GM12878 (cell line): ENCODE data around the gene RUNDC3A. TPM values are rescaled to one million over a fixed set of nuclear protein-coding genes. Genes with fewer than 3 reads are reported as not detected.

ENCODE experiments used
- ATAC-seq: fragments of 200-7000 bp; cut with Tn5 transposase; 3 replicates; pipeline ENCODE4 v1.9.1; 2020; ENCODE audit warnings: mild to moderate bottlenecking, moderate library complexity
- BruUV-seq: library from RNA; stranded (reverse); fragments of 400-500 nt; replicated peaks from 2 replicates; lab custom pipeline; 2021; lab: Mats Ljungman, UMichigan
- CTCF ChIA-PET: fragments of 300-600 bp; sonication (Branson Sonifier 250); formaldehyde crosslinking; extraction: SDS; loops from one replicate; lab custom pipeline; 2021; ENCODE audit warnings: inconsistent platforms; lab: Yijun Ruan, JAX
- POLR2A ChIA-PET: fragments of 350-600 bp; formaldehyde crosslinking; extraction: SDS; loops from one replicate; lab custom pipeline; 2021; ENCODE audit warnings: inconsistent platforms; lab: Charles Lee
- RAD21 ChIA-PET: fragments of 300-600 bp; sonication (Branson Sonifier 250); formaldehyde crosslinking; loops from one replicate; lab custom pipeline; 2023; ENCODE audit warnings: antibody characterized with exemption; ENCODE audit not compliant: unreplicated experiment; lab: Charles Lee
- SMC1A ChIA-PET: fragments of 300-600 bp; sonication (Branson Sonifier 250); formaldehyde crosslinking; loops from one replicate; lab custom pipeline; 2023; ENCODE audit not compliant: unreplicated experiment, uncharacterized antibody; lab: Charles Lee
- DNase-seq: peaks from one replicate; pipeline ENCODE4 v3.0.0-alpha.2; 2011; ENCODE audit warnings: low read depth, low spot score
- FAIRE-seq: peaks from 3 replicates; lab custom pipeline; 2011; peaks lifted over from hg19 to GRCh38; lab: Jason Lieb, UNC
- H2AFZ ChIP-seq: 2 replicates; pipeline ENCODE4 v1.6.0; 2011; ENCODE audit warnings: low read depth, low read length, control low read depth; ENCODE audit not compliant: control insufficient read depth
- H3K27ac ChIP-seq: 2 replicates; pipeline ENCODE4 v1.5.1; 2011; ENCODE audit warnings: control low read depth; ENCODE audit not compliant: control insufficient read depth, insufficient read depth
- H3K27me3 ChIP-seq, 2 experiments: replicated peaks in 1 of 2; 2 replicates each; pipeline versions ENCODE4 v1.6.0 to v1.6.1; 2011; ENCODE audit warnings: low read length in 1 of 2; ENCODE audit not compliant: control insufficient read depth in 2 of 2, insufficient read depth in 2 of 2
- H3K36me3 ChIP-seq, 2 experiments: 2 replicates each; pipeline ENCODE4 v1.5.1; 2011; ENCODE audit warnings: low read length in 1 of 2; ENCODE audit not compliant: control insufficient read depth in 2 of 2, insufficient read depth in 2 of 2
- H3K4me1 ChIP-seq: 2 replicates; pipeline ENCODE4 v1.6.1; 2011; ENCODE audit warnings: mild to moderate bottlenecking, low read length, moderate library complexity, mixed read lengths; ENCODE audit not compliant: control insufficient read depth, insufficient read depth
- H3K4me2 ChIP-seq: 2 replicates; pipeline ENCODE4 v1.6.0; 2011; ENCODE audit warnings: control low read depth; ENCODE audit not compliant: control insufficient read depth, insufficient read depth
- H3K4me3 ChIP-seq: fragments of 200-600 bp; sonication (generic); 2 replicates; pipeline ENCODE4 v1.5.1; 2016
- H3K79me2 ChIP-seq: 2 replicates; pipeline ENCODE4 v1.6.0; 2011; ENCODE audit warnings: low read length; ENCODE audit not compliant: control insufficient read depth, insufficient read depth
- H3K9ac ChIP-seq: 2 replicates; pipeline ENCODE4 v1.8.0; 2011; ENCODE audit warnings: low read length, control low read depth, mixed read lengths; ENCODE audit not compliant: control insufficient read depth, insufficient read depth
- H3K9me3 ChIP-seq: replicated peaks from 3 replicates; pipeline ENCODE4 v1.5.1; 2011; ENCODE audit warnings: mild to moderate bottlenecking, low read length; ENCODE audit not compliant: control insufficient read depth, insufficient read depth
- H4K20me1 ChIP-seq: 2 replicates; pipeline ENCODE4 v1.6.0; 2011; ENCODE audit not compliant: control insufficient read depth, insufficient read depth
- ATF7 ChIP-seq: fragments of 450-650 bp; IDR thresholded peaks from 2 replicates; pipeline ENCODE4 v1.6.1; 2016; ENCODE audit warnings: low read depth, mild to moderate bottlenecking
- CREB1 ChIP-seq: IDR thresholded peaks from 2 replicates; pipeline ENCODE4 v1.6.1; 2012; ENCODE audit warnings: low read depth, mild to moderate bottlenecking, inconsistent platforms
- CREM ChIP-seq: IDR thresholded peaks from 2 replicates; pipeline ENCODE4 v1.6.1; 2014; ENCODE audit warnings: antibody characterized with exemption, low read depth
- NKRF ChIP-seq: fragments of 450-650 bp; conservative IDR thresholded peaks from 2 replicates; pipeline ENCODE4 v1.6.1; 2017; ENCODE audit warnings: mild to moderate bottlenecking, moderate library complexity
- SPI1 ChIP-seq: IDR thresholded peaks from 2 replicates; pipeline ENCODE4 v1.6.1; 2011; ENCODE audit warnings: low read depth, mild to moderate bottlenecking, low read length, moderate library complexity, borderline replicate concordance; ENCODE audit not compliant: insufficient read depth
- ZNF274 ChIP-seq: IDR thresholded peaks from one replicate; pipeline ENCODE4 v1.8.0; 2011; ENCODE audit not compliant: insufficient read length, insufficient read depth
- WGBS: methylation state at CpG from one replicate; pipeline ENCODE4 v1.1.6; 2016; ENCODE audit warnings: low lambda C conversion rate; ENCODE audit not compliant: insufficient replicate concordance, insufficient coverage; ENCODE audit errors: missing lambda C conversion rate; 5-methylcytosine and 5-hydroxymethylcytosine counted together
- in situ Hi-C: fragments of 300-500 bp; cut with MboI; formaldehyde crosslinking; loops from 9 replicates; pipeline ENCODE4 v1.14.3; 2018; ENCODE audit warnings: mixed read lengths
- intact Hi-C: fragments of 100-400 bp; cut with micrococcal nuclease; formaldehyde crosslinking; loops from one replicate; pipeline ENCODE4 v1.14.2; 2022; ENCODE audit not compliant: unreplicated experiment
- polyA plus RNA-seq, 11 experiments: library from polyadenylated mRNA; depleted of rRNA in 4 of 11; unstranded in 6 of 11; stranded (reverse) in 5 of 11; fragments of >200 nt; fragmentation: Nextera tagmentation in 4 of 11; fragmentation: Illumina TruSeq in 1 of 11; extraction: Ambion mirVana in 4 of 11; extraction: Trizol in 1 of 11; gene quantifications; 1 replicate in 1 of 11; 2 replicates in 10 of 11; pipeline versions ENCODE4 v1.2.1 to v1.2.3, GENCODE V29; 2011 to 2016; ENCODE audit warnings: inconsistent platforms in 2 of 11, missing spikeins in 2 of 11, low read depth in 1 of 11
- total RNA-seq, 4 experiments: library from RNA; depleted of rRNA in 3 of 4; stranded (reverse); fragments of >200 nt in 3 of 4; fragmentation: Illumina TruSeq in 1 of 4; extraction: Trizol in 1 of 4; gene quantifications; 2 replicates each; pipeline versions ENCODE4 v1.2.1 to v1.2.3, GENCODE V29; 2013 to 2021

RUNDC3A gene
- total and polyA plus RNA-seq, 10 of the 15 experiments (the other 5 are each of a cell fraction or from before 2014, with no cell fraction given): 0.07 to 0.17 TPM; not detected in 8

- TF ChIP-seq NKRF: 0 out of 2 replicates have a peak, but pooled peaks have one; percentile 32
These were observed 37.1 kb downstream of the RUNDC3A start (continued) for GRCh38 chr17:44345454-44346026.

- WGBS: 2% methylated on average over 13 of the region's 13 CpGs
- H3K27ac ChIP-seq: peak overlapping the region; percentile 92
- H3K9ac ChIP-seq: peak overlapping the region; percentile 81
- peaks cover 34% of the 10 kb centered on the region for H3K79me2 ChIP-seq
- in situ Hi-C loops: no loop called here
- intact Hi-C loops: loop anchor here (5.0 kb wide), 1 partner anchor 144 kb away; no protein-coding TSS in a partner anchor
- no peak overlapping the region; the same call in 1 of the 2 replicates for H2AFZ ChIP-seq
- TF ChIP-seq CREM (peak; percentile 75; the same call in 1 of the 2 replicates), ATF7 (peak; percentile 51), SPI1 (no peak), CREB1 (peak; percentile 89), ZNF274 (no peak)
- TF ChIP-seq, all 136 proteins: peak for 3
- Histone ChIP-seq H3K4me2 (peak overlapping the region; percentile 97), H3K36me3 (peaks cover 10 to 11% of the 10 kb centered on the region in 2 experiments; a peak in 3 of 4 replicates), H3K9me3 (no peaks in the 10 kb centered on the region), H4K20me1 (no peaks in the 10 kb centered on the region), H3K4me1 (peaks cover 44% of the 10 kb centered on the region), H3K4me3 (peak overlapping the region; percentile 87), H3K27me3 (no peaks in the 10 kb centered on the region)
- CTCF ChIA-PET: interaction anchor here (0.8 to 12.5 kb wide), 21 partner anchors 8 to 208 kb away, joined by 3 to 154 read pairs (median 5); partner anchors contain the start of genes FAM171A2, HROB, TMUB2 and UBTF
- DNase-seq (no peak), ATAC-seq (no peak), FAIRE-seq (peak; percentile 23)
- POLR2A ChIA-PET: interaction anchor here (0.9 to 2.5 kb wide), 10 partner anchors 12 to 160 kb away, joined by 3 to 16 read pairs (median 5); partner anchors contain the start of gene TMUB2
- RAD21 ChIA-PET: interaction anchor here (0.6 to 2.7 kb wide), 15 partner anchors 11 to 801 kb away, joined by 3 to 31 read pairs (median 5); partner anchors contain the start of gene TMUB2
- SMC1A ChIA-PET: interaction anchor here (1.0 to 3.5 kb wide), 12 partner anchors 11 to 402 kb away, joined by 3 to 29 read pairs (median 4); partner anchors contain the start of genes LSM12 and SLC25A39
- BruUV-seq: no TSS peak
These were observed 37.9 kb downstream of the RUNDC3A start for GRCh38 chr17:44346064-44346844.
